ENCODE results near the gene FFAR4.

Gene FFAR4

GRCh38 chr10:93573051-93573909, 6.8 kb downstream of the FFAR4 start:
- DNase-seq: no peak

GRCh38 chr10:93573924-93574323, 7.5 kb downstream of the FFAR4 start:
- DNase-seq: no peak

- no peak for DNase-seq
Observed at GRCh38 chr10:93576888-93577287, 10.4 kb downstream of the FFAR4 start.

GRCh38 chr10:93577565-93577964, 11.1 kb downstream of the FFAR4 start:
- DNase-seq: no peak

- DNase-seq: no peak
Observed at GRCh38 chr10:93579089-93579488, 12.6 kb downstream of the FFAR4 start.

GRCh38 chr10:93579985-93580711, 13.7 kb downstream of the FFAR4 start:
- no peak for DNase-seq

- no peak for DNase-seq
Observed at GRCh38 chr10:93580828-93581227, 14.4 kb downstream of the FFAR4 start.

- DNase-seq: no peak
Observed at GRCh38 chr10:93584445-93584844, 18.0 kb downstream of the FFAR4 start.

- DNase-seq: no peak
Observed at GRCh38 chr10:93589648-93590562, 23.4 kb downstream of the FFAR4 start.

- DNase-seq: no peak
Observed at GRCh38 chr10:93590638-93591037, 24.2 kb downstream of the FFAR4 start.

- no peak for DNase-seq
Observed at GRCh38 chr10:93591065-93591808, 24.8 kb downstream of the FFAR4 start.

GRCh38 chr10:93593254-93593653, 26.8 kb downstream of the FFAR4 start:
- DNase-seq: no peak

GRCh38 chr10:93593749-93594148, 27.3 kb downstream of the FFAR4 start:
- DNase-seq: no peak

GRCh38 chr10:93594518-93594917, 28.1 kb downstream of the FFAR4 start:
- DNase-seq: no peak

GRCh38 chr10:93595378-93596161, 29.1 kb downstream of the FFAR4 start:
- no peak for DNase-seq

GRCh38 chr10:93596539-93596938, 30.1 kb downstream of the FFAR4 start:
- DNase-seq: no peak

GRCh38 chr10:93597075-93597599, 30.7 kb downstream of the FFAR4 start:
- DNase-seq: no peak

- no peak for DNase-seq
Observed at GRCh38 chr10:93598157-93598556, 31.7 kb downstream of the FFAR4 start.

GRCh38 chr10:93599335-93599734, 32.9 kb downstream of the FFAR4 start:
- DNase-seq: no peak

GRCh38 chr10:93599778-93600177, 33.3 kb downstream of the FFAR4 start:
- DNase-seq: no peak

- no peak for DNase-seq
Observed at GRCh38 chr10:93600446-93601145, 34.1 kb downstream of the FFAR4 start.

All from CD4-positive, alpha-beta T cell treated with Interleukin-15 for 1 hour (primary cell).